GM10266 (cell line): Measurements from ENCODE around the gene RIMS3.

Experiments
- DNase-seq: peaks from one replicate; pipeline ENCODE4 v3.0.0; 2012; ENCODE audit errors: extremely low spot score
- CTCF ChIP-seq: IDR thresholded peaks from 2 replicates; pipeline ENCODE4 v1.5.1; 2012; ENCODE audit warnings: mild to moderate bottlenecking, low read depth; ENCODE audit not compliant: control insufficient read depth, insufficient read depth; ENCODE audit errors: missing control alignments

Gene RIMS3

GRCh38 chr1:40690771-40691537, 25.5 kb upstream of the RIMS3 start:
- DNase-seq, result no peak
- TF ChIP-seq CTCF, result no peak

GRCh38 chr1:40689737-40690136, 24.3 kb upstream of the RIMS3 start:
- DNase-seq, result no peak
- TF ChIP-seq CTCF, result no peak

GRCh38 chr1:40687661-40688060, 22.2 kb upstream of the RIMS3 start:
- no peak for TF ChIP-seq CTCF
- DNase-seq, result no peak

GRCh38 chr1:40687059-40687458, 21.6 kb upstream of the RIMS3 start:
- TF ChIP-seq CTCF, result no peak
- no peak for DNase-seq

GRCh38 chr1:40684669-40685068, 19.2 kb upstream of the RIMS3 start:
- TF ChIP-seq CTCF, result no peak
- DNase-seq, result no peak

- TF ChIP-seq CTCF, result no peak
- no peak for DNase-seq
Observed at GRCh38 chr1:40679165-40679953, 13.9 kb upstream of the RIMS3 start.

GRCh38 chr1:40676501-40676900, 11.0 kb upstream of the RIMS3 start:
- TF ChIP-seq CTCF, result no peak
- DNase-seq, result no peak
